SK-N-MC (cell line): Measurements from ENCODE around the gene IGF2BP2.
A peak's percentile ranks its signal among the peaks of the same experiment; 100 is the strongest.

Source experiments
- DNase-seq: peaks from one replicate; pipeline ENCODE4 v3.0.0-alpha.2; 2011; ENCODE audit warnings: low read depth, low spot score
- H3K27ac ChIP-seq: fragments of 200-600 bp; sonication (generic); 2 replicates; pipeline ENCODE4 v1.5.1; 2016; ENCODE audit warnings: mixed run types
- H3K36me3 ChIP-seq: fragments of 200-600 bp; sonication (generic); 2 replicates; pipeline ENCODE4 v1.6.1; 2017; ENCODE audit warnings: antibody characterized with exemption, low read length, mixed read lengths; ENCODE audit not compliant: insufficient read depth
- H3K4me3 ChIP-seq: fragments of 200-600 bp; sonication (generic); 2 replicates; pipeline ENCODE4 v1.5.1; 2016
- H3K9ac ChIP-seq: fragments of 200-600 bp; sonication (generic); 2 replicates; pipeline ENCODE4 v1.8.0; 2017; ENCODE audit warnings: mixed run types, mixed read lengths; ENCODE audit not compliant: insufficient read length
- H3K9me3 ChIP-seq: fragments of 200-600 bp; sonication (generic); 2 replicates; pipeline ENCODE4 v1.6.1; 2017; ENCODE audit warnings: low read depth, mild to moderate bottlenecking, antibody characterized with exemption, low read length, moderate library complexity, mixed read lengths
- EZH2 ChIP-seq: fragments of 200-600 bp; sonication (generic); IDR thresholded peaks from one replicate; pipeline ENCODE4 v1.6.1; 2017; ENCODE audit warnings: antibody characterized with exemption
- FOXP2 ChIP-seq: optimal IDR thresholded peaks from 2 replicates; pipeline ENCODE3; 2011; ENCODE audit warnings: mild to moderate bottlenecking, moderate library complexity; ENCODE audit not compliant: insufficient read depth; ENCODE audit errors: extremely low read length, control extremely low read depth
- POLR2AphosphoS5 ChIP-seq: IDR thresholded peaks from 2 replicates; pipeline ENCODE4 v1.6.1; 2012; ENCODE audit warnings: mild to moderate bottlenecking, low read depth, low read length, borderline replicate concordance

Gene IGF2BP2

GRCh38 chr3:185758912-185759311 is 65.9 kb downstream of the IGF2BP2 start:
- Histone ChIP-seq H3K27ac (no peak overlapping the region), H3K9ac (no peak overlapping the region), H3K36me3 (peaks cover 43% of the 10 kb centered on the region), H3K4me3 (no peak overlapping the region), H3K9me3 (peaks cover 4% of the 10 kb centered on the region; the same call in 1 of the 2 replicates)
- no peak for DNase-seq
- TF ChIP-seq FOXP2 (no peak), EZH2 (no peak), POLR2AphosphoS5 (no peak)

GRCh38 chr3:185757176-185757575 is 67.7 kb downstream of the IGF2BP2 start:
- Histone ChIP-seq H3K9ac (no peak overlapping the region), H3K27ac (no peak overlapping the region), H3K9me3 (peaks cover 4% of the 10 kb centered on the region; the same call in 1 of the 2 replicates), H3K36me3 (peaks cover 45% of the 10 kb centered on the region), H3K4me3 (no peak overlapping the region)
- no peak for TF ChIP-seq EZH2
- TF ChIP-seq FOXP2: no peak
- no peak for TF ChIP-seq POLR2AphosphoS5
- DNase-seq: no peak

- TF ChIP-seq POLR2AphosphoS5 (no peak), EZH2 (no peak), FOXP2 (no peak)
- peaks cover 45% of the 10 kb centered on the region for H3K36me3 ChIP-seq
Observed at GRCh38 chr3:185756477-185756876, 68.4 kb downstream of the IGF2BP2 start.

GRCh38 chr3:185754920-185755319 is 69.9 kb downstream of the IGF2BP2 start:
- Histone ChIP-seq H3K27ac (no peak overlapping the region), H3K9me3 (peaks cover 4% of the 10 kb centered on the region; the same call in 1 of the 2 replicates), H3K36me3 (peaks cover 45% of the 10 kb centered on the region), H3K9ac (no peak overlapping the region), H3K4me3 (no peak overlapping the region)
- TF ChIP-seq POLR2AphosphoS5 (no peak), EZH2 (no peak), FOXP2 (no peak)
- DNase-seq: no peak

More at GRCh38 chr3:185756477-185756876, 68.4 kb downstream of the IGF2BP2 start:
- Histone ChIP-seq H3K27ac (no peak overlapping the region), H3K4me3 (no peak overlapping the region), H3K9ac (no peak overlapping the region), H3K9me3 (peaks cover 4% of the 10 kb centered on the region; the same call in 1 of the 2 replicates)
- no peak for DNase-seq

- Histone ChIP-seq H3K36me3 (peaks cover 32% of the 10 kb centered on the region), H3K4me3 (no peak overlapping the region), H3K9ac (no peak overlapping the region), H3K9me3 (peaks cover 4% of the 10 kb centered on the region; the same call in 1 of the 2 replicates), H3K27ac (no peak overlapping the region)
- TF ChIP-seq FOXP2 (no peak), EZH2 (no peak), POLR2AphosphoS5 (no peak)
- no peak for DNase-seq
Observed at GRCh38 chr3:185753354-185753753, 71.5 kb downstream of the IGF2BP2 start.

- no peak overlapping the region for H3K4me3 ChIP-seq
- no peak overlapping the region for H3K27ac ChIP-seq
- no peak for DNase-seq
- H3K9me3 ChIP-seq: no peaks in the 10 kb centered on the region
- no peak overlapping the region for H3K9ac ChIP-seq
- H3K36me3 ChIP-seq: peaks cover 7% of the 10 kb centered on the region; the same call in 1 of the 2 replicates
- no peak for TF ChIP-seq EZH2
- TF ChIP-seq POLR2AphosphoS5: no peak
- no peak for TF ChIP-seq FOXP2
Observed at GRCh38 chr3:185750702-185751101, 74.1 kb downstream of the IGF2BP2 start.

- TF ChIP-seq EZH2 (no peak), FOXP2 (no peak), POLR2AphosphoS5 (no peak)
- Histone ChIP-seq H3K9ac (no peak overlapping the region), H3K9me3 (no peaks in the 10 kb centered on the region), H3K4me3 (no peak overlapping the region), H3K27ac (no peak overlapping the region), H3K36me3 (peaks cover 7% of the 10 kb centered on the region)
- no peak for DNase-seq
Observed at GRCh38 chr3:185750015-185750414, 74.8 kb downstream of the IGF2BP2 start.

GRCh38 chr3:185746470-185746869 is 78.4 kb downstream of the IGF2BP2 start:
- TF ChIP-seq POLR2AphosphoS5: no peak
- no peak for TF ChIP-seq EZH2
- TF ChIP-seq FOXP2: no peak
- no peak for DNase-seq
- Histone ChIP-seq H3K27ac (peak overlapping the region; percentile 89), H3K36me3 (peaks cover 2% of the 10 kb centered on the region; the same call in 1 of the 2 replicates), H3K9ac (peak overlapping the region; percentile 47), H3K9me3 (no peaks in the 10 kb centered on the region), H3K4me3 (peak overlapping the region; percentile 69)

GRCh38 chr3:185744997-185745843 is 79.6 kb downstream of the IGF2BP2 start:
- TF ChIP-seq EZH2 (no peak), POLR2AphosphoS5 (no peak), FOXP2 (no peak)
- peak overlapping the region; percentile 69; the same call in 1 of the 2 replicates for H3K4me3 ChIP-seq
- no peaks in the 10 kb centered on the region for H3K9me3 ChIP-seq
- H3K9ac ChIP-seq: no peak overlapping the region
- DNase-seq: no peak
- peak overlapping the region; percentile 89 for H3K27ac ChIP-seq
- H3K36me3 ChIP-seq: peaks cover 2% of the 10 kb centered on the region; the same call in 1 of the 2 replicates
